C1 segment of cervical spinal cord (tissue), 14 donors: ENCODE results near the gene PEX6.

Experiments
- DNase-seq, 14 donors: peaks; one replicate each; lab custom pipeline; 2025; lab: John Stamatoyannopoulos, UW

PEX6 gene

DNA sequence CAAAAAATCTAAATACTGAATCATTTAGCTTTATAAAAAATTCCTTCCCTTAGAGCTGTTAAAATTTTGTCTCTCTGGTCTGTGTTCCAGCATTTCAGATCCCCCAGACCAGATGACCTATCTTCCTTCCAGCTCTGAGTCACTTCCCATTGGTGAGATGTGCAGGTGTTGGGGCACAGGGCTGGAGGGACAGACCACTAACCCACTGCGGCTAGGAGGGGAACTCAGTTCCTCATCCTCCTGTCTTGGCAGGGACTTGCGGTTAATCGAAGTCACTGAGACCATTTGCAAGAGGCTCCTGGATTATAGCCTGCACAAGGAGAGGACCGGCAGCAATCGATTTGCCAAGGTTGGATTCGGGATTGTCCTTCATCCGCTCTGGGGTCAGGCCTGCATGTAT is 43.7 kb downstream of the PEX6 start:
- DNase-seq, result no peak

DNA sequence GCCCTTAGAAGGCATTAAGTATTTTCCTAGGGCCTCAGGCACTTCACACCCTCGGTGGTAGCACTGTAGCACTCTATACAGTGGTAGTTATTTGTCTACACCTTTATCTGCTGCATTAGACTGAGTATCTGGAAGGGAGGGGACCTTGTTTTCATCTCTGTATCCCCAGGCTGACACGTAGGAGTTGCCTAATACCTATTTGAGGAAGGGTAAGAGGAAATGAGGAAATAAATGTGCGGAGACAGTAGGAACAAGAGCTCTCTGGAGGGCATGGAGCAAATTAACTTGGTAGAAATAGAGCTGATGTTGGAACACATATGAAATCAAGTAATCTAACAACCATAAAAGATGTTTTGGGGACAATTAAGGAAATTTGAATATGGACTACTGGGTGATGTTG is 45.8 kb downstream of the PEX6 start:
- DNase-seq, result no peak

DNA sequence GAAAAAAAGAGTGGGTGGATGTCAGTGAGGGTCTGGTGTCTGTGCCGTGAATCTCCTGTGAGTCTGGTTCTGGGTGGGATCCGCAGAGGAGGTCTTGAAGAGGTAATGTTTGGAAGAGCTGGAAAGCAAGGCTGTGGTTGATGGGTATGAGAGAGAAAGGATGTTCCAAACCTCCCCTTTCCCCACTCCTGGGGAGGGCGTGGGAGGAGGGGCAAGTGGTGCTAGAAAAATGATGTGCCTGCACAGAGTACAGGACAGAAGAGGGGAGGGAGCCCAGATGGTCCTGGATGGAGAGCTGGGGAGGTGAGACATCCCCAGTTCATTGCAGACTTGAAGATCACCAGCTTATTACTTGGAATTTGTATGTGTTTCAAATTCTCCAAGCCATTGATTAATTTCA is 46.6 kb downstream of the PEX6 start:
- DNase-seq, result no peak

DNA sequence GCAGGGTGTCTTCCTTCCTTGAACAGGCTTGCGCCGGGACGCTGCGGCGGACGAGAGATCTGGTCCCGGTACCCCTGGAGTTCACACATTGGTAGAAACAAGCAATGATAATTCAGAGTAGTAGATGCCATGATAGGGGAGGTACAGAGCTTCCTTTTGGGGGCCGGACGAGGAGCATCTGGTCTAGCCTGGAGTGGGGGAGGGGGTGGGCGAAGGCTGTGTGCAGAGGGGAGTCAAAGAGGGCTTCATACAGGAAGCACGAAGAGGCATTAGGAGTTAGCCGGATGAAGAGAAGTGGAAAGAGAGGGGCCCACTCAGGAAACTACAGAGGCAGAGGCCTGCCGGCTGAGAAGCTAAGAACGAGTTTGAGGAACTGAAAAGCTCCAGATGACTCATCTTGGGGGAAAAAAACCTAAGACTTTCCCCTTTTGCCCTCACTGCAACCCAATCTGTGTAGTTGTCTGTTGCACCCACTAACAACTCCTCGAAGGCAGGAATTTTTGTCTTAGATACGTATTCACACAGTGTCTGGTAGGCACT is 49.1 kb downstream of the PEX6 start:
- peak in 7 of 14 donors; percentile 13 to 67 (median 50) for DNase-seq

DNA sequence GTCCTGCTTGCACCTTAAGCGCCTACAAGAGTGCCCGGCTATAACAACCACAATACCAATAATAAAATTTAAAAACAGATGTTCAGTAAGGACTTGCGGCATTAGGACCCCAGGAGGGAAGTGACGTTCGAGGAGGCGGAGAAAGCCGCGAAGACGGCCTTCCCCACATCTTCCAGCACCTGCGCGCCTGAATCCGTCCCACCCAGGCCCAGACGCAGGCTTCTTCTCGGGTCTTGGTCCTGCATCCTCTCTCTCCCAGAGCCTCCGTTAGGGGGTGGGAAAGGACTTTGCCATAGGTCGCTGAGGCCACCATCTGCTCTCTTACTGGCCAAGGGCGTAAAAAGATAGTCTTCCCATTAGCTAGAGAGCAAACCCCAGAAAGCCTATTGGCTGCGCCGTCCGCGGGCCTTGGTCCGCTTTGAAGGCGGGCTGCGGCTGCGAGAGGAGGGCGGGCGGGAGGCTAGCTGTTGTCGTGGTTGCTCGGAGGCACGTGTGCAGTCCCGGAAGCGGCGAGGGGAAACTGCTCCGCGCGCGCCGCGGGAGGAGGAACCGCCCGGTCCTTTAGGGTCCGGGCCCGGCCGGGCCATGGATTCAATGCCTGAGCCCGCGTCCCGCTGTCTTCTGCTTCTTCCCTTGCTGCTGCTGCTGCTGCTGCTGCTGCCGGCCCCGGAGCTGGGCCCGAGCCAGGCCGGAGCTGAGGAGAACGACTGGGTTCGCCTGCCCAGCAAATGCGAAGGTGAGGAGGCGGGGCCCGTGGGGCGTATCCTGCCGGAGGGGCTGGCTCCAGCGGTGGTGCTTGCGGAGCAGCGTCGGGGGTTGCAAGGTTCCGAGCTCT is 49.8 kb downstream of the PEX6 start, which contains the start of gene CNPY3:
Gene CNPY3 (plus strand): TSS at position 495 of the 835 bp plus-strand sequence. CDS start 91 bp downstream, at position 586.
- peak; percentile 47 to 99 (median 88) for DNase-seq

DNA sequence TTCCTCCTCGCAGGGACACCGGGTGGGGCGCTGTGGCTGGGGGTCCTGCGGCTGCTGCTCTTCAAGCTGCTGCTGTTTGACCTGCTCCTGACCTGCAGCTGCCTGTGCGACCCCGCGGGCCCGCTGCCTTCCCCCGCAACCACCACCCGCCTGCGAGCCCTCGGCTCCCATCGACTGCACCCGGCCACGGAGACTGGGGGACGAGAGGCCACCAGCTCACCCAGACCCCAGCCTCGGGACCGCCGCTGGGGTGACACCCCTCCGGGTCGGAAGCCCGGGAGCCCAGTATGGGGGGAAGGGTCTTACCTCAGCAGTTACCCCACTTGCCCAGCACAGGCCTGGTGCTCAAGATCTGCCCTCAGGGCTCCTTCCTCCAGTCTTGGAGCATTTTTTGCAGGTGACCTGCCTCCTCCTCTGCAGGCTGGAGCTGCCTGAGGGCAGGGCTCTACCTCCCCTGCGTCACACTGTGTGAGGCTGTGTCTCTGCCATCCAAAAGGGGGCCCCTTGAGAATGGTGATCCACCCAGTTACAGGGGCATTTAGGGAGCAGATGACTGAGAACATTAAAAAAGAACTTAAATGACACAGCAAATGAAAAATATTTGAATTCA is 53.6 kb downstream of the PEX6 start:
- DNase-seq, result no peak

DNA sequence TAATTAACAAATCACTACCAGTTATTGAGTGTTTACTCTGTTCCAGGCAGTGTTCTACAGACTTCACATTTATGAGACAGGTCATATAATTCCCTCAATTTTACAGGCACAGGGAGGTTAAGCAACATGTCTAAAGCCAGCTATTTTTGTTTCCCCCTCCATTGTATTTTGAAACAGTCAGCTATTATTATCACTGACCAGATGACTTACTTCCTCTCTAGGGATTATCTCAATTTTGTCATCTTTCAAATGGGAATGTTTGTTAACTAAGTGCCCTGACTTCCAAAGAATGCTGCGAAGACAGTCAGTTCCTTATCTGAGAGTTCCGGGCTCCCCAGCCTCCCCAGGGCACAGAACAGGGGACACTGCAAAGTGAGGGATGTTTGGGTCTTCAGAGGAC is 55.3 kb downstream of the PEX6 start:
- no peak for DNase-seq

DNA sequence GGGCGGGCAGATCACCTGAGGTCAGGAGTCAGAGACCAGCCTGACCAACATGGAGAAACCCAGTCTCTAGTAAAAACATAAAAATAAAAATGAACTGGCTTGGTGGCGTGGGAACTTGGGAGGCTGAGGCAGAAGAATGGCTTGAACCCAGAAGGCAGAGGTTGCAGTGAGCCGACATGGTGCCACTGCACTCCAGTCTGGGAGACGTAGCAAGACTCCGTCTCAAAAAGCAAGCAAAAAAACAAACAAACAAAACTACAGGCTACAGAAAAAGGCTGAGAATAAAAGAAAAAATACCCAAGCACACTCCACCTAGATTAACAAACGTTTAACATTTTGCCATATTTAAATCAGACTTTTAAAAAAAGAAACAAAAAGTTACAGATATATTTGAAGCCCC is 57.2 kb downstream of the PEX6 start:
- no peak for DNase-seq

DNA sequence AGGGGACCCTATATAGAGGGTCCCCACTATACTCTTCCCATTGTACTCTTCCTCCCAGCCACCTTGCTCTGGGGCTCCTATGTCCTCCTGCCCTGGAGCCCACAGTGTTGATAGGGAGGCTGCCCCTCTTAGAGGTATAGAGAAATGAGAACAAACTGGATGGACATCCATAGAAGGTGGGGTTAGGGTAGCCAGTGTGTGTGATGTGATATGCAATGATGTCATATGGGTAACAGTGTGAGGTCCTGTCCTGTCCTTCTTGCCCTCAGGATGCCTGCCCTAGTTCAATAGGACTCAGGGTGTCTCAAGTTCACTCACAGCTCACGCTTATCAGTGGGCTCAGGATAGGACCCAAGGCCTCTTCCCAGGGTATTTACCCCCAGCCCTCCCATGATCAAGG is 62.7 kb downstream of the PEX6 start:
- DNase-seq, result no peak

DNA sequence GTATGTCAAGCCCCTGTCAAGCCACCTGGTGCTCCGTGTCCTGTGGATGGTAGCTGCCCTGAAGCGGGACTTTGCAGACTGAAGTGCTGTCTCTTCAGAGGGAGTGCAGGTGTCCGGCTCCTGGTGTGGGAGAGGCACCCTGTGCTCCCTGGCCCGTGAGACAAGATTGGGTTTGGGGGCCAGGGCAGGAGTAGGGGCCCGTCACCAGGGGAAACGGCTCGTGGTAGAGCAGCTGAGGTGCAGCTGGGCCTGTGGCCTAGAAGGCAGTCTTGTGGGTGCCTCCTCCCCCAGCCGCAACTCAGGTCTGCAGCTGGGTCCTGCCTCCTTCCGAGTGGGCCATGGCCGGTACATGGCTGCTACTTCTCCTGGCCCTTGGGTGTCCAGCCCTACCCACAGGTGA is 63.2 kb downstream of the PEX6 start, which contains the start of gene PTCRA:
Gene PTCRA (plus strand): TSS at position 322 of the 400 bp plus-strand sequence. CDS start 17 bp downstream, at position 339.
- no peak for DNase-seq

DNA sequence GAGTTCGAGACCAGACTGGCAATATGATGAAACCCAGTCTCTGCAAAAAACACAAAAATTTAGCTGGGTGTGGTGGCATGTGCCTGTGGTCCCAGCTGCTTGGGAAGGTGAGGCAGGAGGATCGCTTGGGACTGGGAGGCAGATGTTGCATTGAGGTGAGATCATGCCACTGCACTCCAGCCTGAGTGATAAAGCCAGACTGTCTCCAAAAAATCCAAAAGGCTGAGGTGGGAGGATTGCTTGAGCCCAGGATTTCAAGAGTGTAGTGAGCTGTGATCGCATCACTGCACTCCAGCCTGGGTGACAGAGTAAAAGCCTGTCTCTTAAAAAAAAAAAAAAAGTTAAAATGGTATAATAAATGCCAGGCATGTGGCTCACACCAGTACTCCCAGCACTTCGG is 64.4 kb downstream of the PEX6 start:
- no peak for DNase-seq
